HCT116 (cell line): ENCODE measurements around the gene CHRNB2. TPM values are rescaled to one million over a fixed set of nuclear protein-coding genes. Genes with fewer than 3 reads are reported as not detected.

ENCODE experiments used
- ATAC-seq: fragments of 200-7000 bp; cut with Tn5 transposase; 2 replicates; pipeline ENCODE4 v1.9.1; 2020; ENCODE audit warnings: mild to moderate bottlenecking, moderate library complexity
- BruUV-seq: library from RNA; stranded (reverse); fragments of 400-500 nt; replicated peaks from 2 replicates; lab custom pipeline; 2021; lab: Mats Ljungman, UMichigan
- CTCF ChIA-PET: fragments of 300-600 bp; sonication (Branson Sonifier 250); formaldehyde crosslinking; loops from one replicate; lab custom pipeline; 2021; ENCODE audit warnings: antibody characterized with exemption; lab: Charles Lee
- POLR2A ChIA-PET: fragments of 300-600, 350-600 bp; sonication (Branson Sonifier 250); formaldehyde crosslinking; loops from one replicate; lab custom pipeline; 2021; ENCODE audit warnings: antibody characterized with exemption; lab: Charles Lee
- RAD21 ChIA-PET, 2 experiments: fragments of 300-600 bp; sonication (Branson Sonifier 250); formaldehyde crosslinking; loops; one replicate each; lab custom pipeline; 2023; ENCODE audit warnings: low total read pairs in 2 of 2; ENCODE audit not compliant: uncharacterized antibody in 2 of 2, unreplicated experiment in 2 of 2, low non-redundant PET in 1 of 2; lab: Charles Lee
- DNase-seq: peaks from one replicate; pipeline ENCODE4 v3.0.0-alpha.2; 2010; ENCODE audit warnings: low read depth, low spot score
- H2AFZ ChIP-seq: fragments of 200-600 bp; shearing (Covaris generic), sonication (generic); 2 replicates; pipeline ENCODE4 v1.6.1; 2017; ENCODE audit warnings: low read depth, mixed run types, mixed read lengths, antibody characterized with exemption, low read length; ENCODE audit not compliant: poor library complexity, severe bottlenecking
- H3K27ac ChIP-seq: 2 replicates; pipeline ENCODE4 v1.5.1; 2012; ENCODE audit warnings: low read depth, low read length
- H3K27me3 ChIP-seq: fragments of 200-600 bp; sonication (generic); 2 replicates; pipeline ENCODE4 v1.6.1; 2016; ENCODE audit warnings: mixed run types, low read length, mixed read lengths; ENCODE audit not compliant: insufficient read depth
- H3K36me3 ChIP-seq, 2 experiments: fragments of 200-500 bp in 1 of 2; fragments of 200-600 bp in 1 of 2; sonication (Bioruptor generic) in 1 of 2; sonication (generic) in 1 of 2; 2 replicates each; pipeline versions ENCODE4 v1.5.1 to v1.6.1; 2014 to 2016; ENCODE audit warnings: low read length in 2 of 2, inconsistent platforms in 1 of 2, mixed read lengths in 1 of 2, mixed run types in 1 of 2; ENCODE audit not compliant: insufficient read depth in 2 of 2, control insufficient read depth in 1 of 2
- H3K4me1 ChIP-seq, 2 experiments: fragments of 200-600 bp in 1 of 2; sonication (generic) in 1 of 2; 2 replicates each; pipeline versions ENCODE4 v1.5.1 to v1.6.1; 2012 to 2017; ENCODE audit warnings: low read length in 2 of 2, inconsistent platforms in 1 of 2, mild to moderate bottlenecking in 1 of 2, mixed read lengths in 1 of 2, mixed run types in 1 of 2, moderate library complexity in 1 of 2; ENCODE audit not compliant: insufficient read depth in 2 of 2, control insufficient read depth in 1 of 2
- H3K4me2 ChIP-seq: fragments of 200-600 bp; sonication (generic); 2 replicates; pipeline ENCODE4 v1.6.1; 2017; ENCODE audit warnings: mixed run types, low read length, mixed read lengths
- H3K4me3 ChIP-seq, 2 experiments: fragments of 200-600 bp in 1 of 2; sonication (generic) in 1 of 2; replicated peaks in 1 of 2; 2 replicates each; pipeline ENCODE4 v1.5.1; 2011 to 2016; ENCODE audit warnings: low read length in 2 of 2, control low read depth in 1 of 2, low read depth in 1 of 2, mild to moderate bottlenecking in 1 of 2, mixed read lengths in 1 of 2, mixed run types in 1 of 2
- H3K79me2 ChIP-seq: fragments of 200-600 bp; sonication (generic); 2 replicates; pipeline ENCODE4 v1.6.1; 2017; ENCODE audit warnings: mild to moderate bottlenecking, mixed run types, low read length, moderate library complexity, mixed read lengths; ENCODE audit not compliant: insufficient read depth
- H3K9ac ChIP-seq: fragments of 200-600 bp; sonication (generic); 2 replicates; pipeline ENCODE4 v1.6.1; 2016; ENCODE audit warnings: low read length, mixed read lengths
- H3K9me2 ChIP-seq: fragments of 200-600 bp; sonication (generic), shearing (Covaris generic); 2 replicates; pipeline ENCODE4 v1.6.1; 2017; ENCODE audit warnings: mixed run types, mild to moderate bottlenecking, moderate library complexity; ENCODE audit not compliant: insufficient read depth
- H3K9me3 ChIP-seq, 2 experiments: fragments of 200-500 bp in 1 of 2; fragments of 200-600 bp in 1 of 2; sonication (Bioruptor generic) in 1 of 2; sonication (generic) in 1 of 2; 2 replicates each; pipeline ENCODE4 v1.6.1; 2014 to 2017; ENCODE audit warnings: low read length in 2 of 2, mixed read lengths in 2 of 2, inconsistent platforms in 1 of 2, low read depth in 1 of 2, mild to moderate bottlenecking in 1 of 2, mixed run types in 1 of 2, moderate library complexity in 1 of 2; ENCODE audit not compliant: control insufficient read depth in 1 of 2, insufficient read depth in 1 of 2
- H4K20me1 ChIP-seq: fragments of 200-600 bp; sonication (generic), shearing (Covaris generic); 2 replicates; pipeline ENCODE4 v1.6.1; 2017; ENCODE audit warnings: mixed run types, mild to moderate bottlenecking, moderate library complexity; ENCODE audit not compliant: insufficient read depth
- CBX3 ChIP-seq: IDR thresholded peaks from 2 replicates; pipeline ENCODE4 v1.6.1; 2012; ENCODE audit warnings: low read depth
- EGR1 ChIP-seq: IDR thresholded peaks from 2 replicates; pipeline ENCODE4 v1.6.1; 2012; ENCODE audit warnings: low read depth
- ELF1 ChIP-seq: IDR thresholded peaks from 2 replicates; pipeline ENCODE4 v1.6.1; 2012; ENCODE audit warnings: low read depth, borderline replicate concordance
- EZH2phosphoT487 ChIP-seq: fragments of 200-600 bp; IDR thresholded peaks from 2 replicates; pipeline ENCODE4 v1.6.1; 2018; ENCODE audit warnings: antibody characterized with exemption, borderline replicate concordance
- FOSL1 ChIP-seq: IDR thresholded peaks from 2 replicates; pipeline ENCODE4 v1.6.1; 2012; ENCODE audit warnings: low read depth
- JUND ChIP-seq: IDR thresholded peaks from 2 replicates; pipeline ENCODE4 v1.6.1; 2012
- POLR2A ChIP-seq: IDR thresholded peaks from 2 replicates; pipeline ENCODE4 v1.7.0; 2011; ENCODE audit warnings: borderline replicate concordance; ENCODE audit not compliant: insufficient read depth, insufficient read length; ENCODE audit errors: extremely low read depth
- RAD21 ChIP-seq: IDR thresholded peaks from 2 replicates; pipeline ENCODE4 v1.6.1; 2012; ENCODE audit warnings: low read depth, mild to moderate bottlenecking
- SIN3A ChIP-seq: IDR thresholded peaks from 2 replicates; pipeline ENCODE4 v1.6.1; 2012; ENCODE audit warnings: low read depth
- SP1 ChIP-seq: IDR thresholded peaks from 2 replicates; pipeline ENCODE4 v1.6.1; 2012; ENCODE audit warnings: low read depth
- SRF ChIP-seq: IDR thresholded peaks from 2 replicates; pipeline ENCODE4 v1.6.1; 2012; ENCODE audit warnings: low read depth
- YY1 ChIP-seq: IDR thresholded peaks from 2 replicates; pipeline ENCODE4 v1.6.1; 2011; ENCODE audit warnings: low read length, low read depth, moderate library complexity, mild to moderate bottlenecking; ENCODE audit not compliant: insufficient replicate concordance; ENCODE audit errors: extremely low read depth
- ZFX ChIP-seq: fragments of 450-650 bp; IDR thresholded peaks from 2 replicates; pipeline ENCODE4 v1.6.1; 2017
- ZNF274 ChIP-seq: fragments of 200-500 bp; sonication (Bioruptor generic); IDR thresholded peaks from 2 replicates; pipeline ENCODE4 v1.6.1; 2014; ENCODE audit warnings: mild to moderate bottlenecking, low read depth, low read length, inconsistent platforms
- intact Hi-C: fragments of 100-400 bp; cut with micrococcal nuclease; formaldehyde crosslinking; loops from 2 replicates; pipeline ENCODE4 v1.10.0; 2022
- total RNA-seq: library from RNA; stranded (reverse); gene quantifications from one replicate; pipeline ENCODE4 v1.2.1, GENCODE V29; 2021; ENCODE audit not compliant: unreplicated experiment
- TF ChIP-seq, protein P1 (sequence below): IDR thresholded peaks from 2 replicates; pipeline ENCODE4 v1.6.1; 2012
- TF ChIP-seq, protein P2 (sequence below): IDR thresholded peaks from 2 replicates; pipeline ENCODE4 v1.6.1; 2011; ENCODE audit warnings: mild to moderate bottlenecking, low read length, moderate library complexity; ENCODE audit not compliant: insufficient replicate concordance; ENCODE audit errors: extremely low read depth
- TF ChIP-seq, protein P3 (sequence below): IDR thresholded peaks from 2 replicates; pipeline ENCODE4 v1.6.1; 2012
- TF ChIP-seq, protein P4 (sequence below): IDR thresholded peaks from 2 replicates; pipeline ENCODE4 v1.6.1; 2012; ENCODE audit warnings: low read depth

CHRNB2 gene
- total RNA-seq, 1 experiment from 2014 or later = not detected

DNA sequence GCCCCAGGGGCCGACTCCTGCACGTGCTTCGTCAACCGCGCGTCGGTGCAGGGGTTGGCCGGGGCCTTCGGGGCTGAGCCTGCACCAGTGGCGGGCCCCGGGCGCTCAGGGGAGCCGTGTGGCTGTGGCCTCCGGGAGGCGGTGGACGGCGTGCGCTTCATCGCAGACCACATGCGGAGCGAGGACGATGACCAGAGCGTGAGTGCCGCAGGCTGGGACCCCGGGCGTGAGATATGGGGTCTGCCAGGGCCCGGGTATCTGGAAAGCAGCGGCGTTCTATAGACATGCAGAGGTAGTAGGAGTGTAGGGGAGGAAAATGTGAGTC is 4.3 kb downstream of the CHRNB2 start (continued):
- TF ChIP-seq, protein P1, sequence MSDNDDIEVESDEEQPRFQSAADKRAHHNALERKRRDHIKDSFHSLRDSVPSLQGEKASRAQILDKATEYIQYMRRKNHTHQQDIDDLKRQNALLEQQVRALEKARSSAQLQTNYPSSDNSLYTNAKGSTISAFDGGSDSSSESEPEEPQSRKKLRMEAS = no peak
- TF ChIP-seq JUND (no peak), ELF1 (no peak), CBX3 (no peak), SRF (no peak), ZFX (no peak), YY1 (no peak), EZH2phosphoT487 (no peak), EGR1 (no peak), ZNF274 (no peak)
- TF ChIP-seq, protein P2, sequence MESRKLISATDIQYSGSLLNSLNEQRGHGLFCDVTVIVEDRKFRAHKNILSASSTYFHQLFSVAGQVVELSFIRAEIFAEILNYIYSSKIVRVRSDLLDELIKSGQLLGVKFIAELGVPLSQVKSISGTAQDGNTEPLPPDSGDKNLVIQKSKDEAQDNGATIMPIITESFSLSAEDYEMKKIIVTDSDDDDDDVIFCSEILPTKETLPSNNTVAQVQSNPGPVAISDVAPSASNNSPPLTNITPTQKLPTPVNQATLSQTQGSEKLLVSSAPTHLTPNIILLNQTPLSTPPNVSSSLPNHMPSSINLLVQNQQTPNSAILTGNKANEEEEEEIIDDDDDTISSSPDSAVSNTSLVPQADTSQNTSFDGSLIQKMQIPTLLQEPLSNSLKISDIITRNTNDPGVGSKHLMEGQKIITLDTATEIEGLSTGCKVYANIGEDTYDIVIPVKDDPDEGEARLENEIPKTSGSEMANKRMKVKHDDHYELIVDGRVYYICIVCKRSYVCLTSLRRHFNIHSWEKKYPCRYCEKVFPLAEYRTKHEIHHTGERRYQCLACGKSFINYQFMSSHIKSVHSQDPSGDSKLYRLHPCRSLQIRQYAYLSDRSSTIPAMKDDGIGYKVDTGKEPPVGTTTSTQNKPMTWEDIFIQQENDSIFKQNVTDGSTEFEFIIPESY = no peak
- TF ChIP-seq, all 23 proteins: peak for 0

DNA sequence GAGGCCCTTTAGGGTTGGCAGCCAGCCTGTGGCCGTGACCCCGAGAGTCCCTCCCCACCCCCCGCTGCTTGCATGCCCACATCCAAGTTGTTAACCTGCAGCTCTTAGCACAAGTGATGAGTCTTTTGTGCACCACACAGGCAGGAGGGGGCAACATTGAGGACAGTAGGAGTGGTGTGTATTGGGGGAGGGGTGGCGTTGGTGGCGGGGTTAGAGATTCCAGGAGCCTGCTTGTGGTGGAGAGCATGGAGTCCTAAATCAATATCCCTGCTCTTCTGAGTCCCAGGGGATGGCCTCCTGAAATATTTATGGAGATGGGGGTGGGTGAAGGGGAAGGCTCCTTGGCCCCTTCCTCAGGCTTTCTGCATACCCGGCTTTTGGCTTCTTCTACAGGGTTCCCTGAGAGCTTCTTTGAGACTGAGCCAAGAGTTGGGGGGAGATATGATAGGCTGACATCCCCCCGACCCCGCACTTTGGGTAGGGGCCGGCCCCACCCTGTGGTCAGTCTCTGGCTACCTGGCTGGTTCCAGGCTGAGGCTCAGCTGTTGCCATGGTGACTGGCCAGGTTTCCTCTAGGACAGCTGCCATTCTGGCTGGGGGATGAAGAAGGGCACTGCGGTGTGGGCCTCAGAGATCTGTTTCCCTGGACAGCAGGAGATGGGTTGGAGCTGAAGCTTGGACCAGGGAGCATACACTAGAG is 5.0 kb downstream of the CHRNB2 start:
- intact Hi-C loops = no loop called here
- Histone ChIP-seq H4K20me1 (no peaks in the 10 kb centered on the region), H3K9me3 (no peaks in the 10 kb centered on the region), H2AFZ (no peak overlapping the region), H3K4me3 (no peak overlapping the region), H3K36me3 (no peaks in the 10 kb centered on the region), H3K9me2 (no peaks in the 10 kb centered on the region), H3K27me3 (peaks cover 8% of the 10 kb centered on the region; the same call in 1 of the 2 replicates), H3K79me2 (no peaks in the 10 kb centered on the region), H3K4me2 (no peak overlapping the region), H3K4me1 (peaks cover 0 to 4% of the 10 kb centered on the region in 2 experiments; a peak in 2 of 4 replicates), H3K27ac (no peak overlapping the region), H3K9ac (no peak overlapping the region)
- ATAC-seq (no peak), DNase-seq (no peak)
- no TSS peak for BruUV-seq
- CTCF ChIA-PET = no interaction called here
- RAD21 ChIA-PET = no interaction called here
- POLR2A ChIA-PET = no interaction called here
- no peak for TF ChIP-seq RAD21
- no peak for TF ChIP-seq SIN3A
- no peak for TF ChIP-seq SRF
- TF ChIP-seq EZH2phosphoT487 = no peak
- no peak for TF ChIP-seq FOSL1
- no peak for TF ChIP-seq YY1
- no peak for TF ChIP-seq POLR2A
- TF ChIP-seq, protein P3, sequence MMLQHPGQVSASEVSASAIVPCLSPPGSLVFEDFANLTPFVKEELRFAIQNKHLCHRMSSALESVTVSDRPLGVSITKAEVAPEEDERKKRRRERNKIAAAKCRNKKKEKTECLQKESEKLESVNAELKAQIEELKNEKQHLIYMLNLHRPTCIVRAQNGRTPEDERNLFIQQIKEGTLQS = no peak
- TF ChIP-seq SP1 = no peak
- TF ChIP-seq EGR1 = no peak
- TF ChIP-seq, protein P2 = no peak
- TF ChIP-seq, protein P4, sequence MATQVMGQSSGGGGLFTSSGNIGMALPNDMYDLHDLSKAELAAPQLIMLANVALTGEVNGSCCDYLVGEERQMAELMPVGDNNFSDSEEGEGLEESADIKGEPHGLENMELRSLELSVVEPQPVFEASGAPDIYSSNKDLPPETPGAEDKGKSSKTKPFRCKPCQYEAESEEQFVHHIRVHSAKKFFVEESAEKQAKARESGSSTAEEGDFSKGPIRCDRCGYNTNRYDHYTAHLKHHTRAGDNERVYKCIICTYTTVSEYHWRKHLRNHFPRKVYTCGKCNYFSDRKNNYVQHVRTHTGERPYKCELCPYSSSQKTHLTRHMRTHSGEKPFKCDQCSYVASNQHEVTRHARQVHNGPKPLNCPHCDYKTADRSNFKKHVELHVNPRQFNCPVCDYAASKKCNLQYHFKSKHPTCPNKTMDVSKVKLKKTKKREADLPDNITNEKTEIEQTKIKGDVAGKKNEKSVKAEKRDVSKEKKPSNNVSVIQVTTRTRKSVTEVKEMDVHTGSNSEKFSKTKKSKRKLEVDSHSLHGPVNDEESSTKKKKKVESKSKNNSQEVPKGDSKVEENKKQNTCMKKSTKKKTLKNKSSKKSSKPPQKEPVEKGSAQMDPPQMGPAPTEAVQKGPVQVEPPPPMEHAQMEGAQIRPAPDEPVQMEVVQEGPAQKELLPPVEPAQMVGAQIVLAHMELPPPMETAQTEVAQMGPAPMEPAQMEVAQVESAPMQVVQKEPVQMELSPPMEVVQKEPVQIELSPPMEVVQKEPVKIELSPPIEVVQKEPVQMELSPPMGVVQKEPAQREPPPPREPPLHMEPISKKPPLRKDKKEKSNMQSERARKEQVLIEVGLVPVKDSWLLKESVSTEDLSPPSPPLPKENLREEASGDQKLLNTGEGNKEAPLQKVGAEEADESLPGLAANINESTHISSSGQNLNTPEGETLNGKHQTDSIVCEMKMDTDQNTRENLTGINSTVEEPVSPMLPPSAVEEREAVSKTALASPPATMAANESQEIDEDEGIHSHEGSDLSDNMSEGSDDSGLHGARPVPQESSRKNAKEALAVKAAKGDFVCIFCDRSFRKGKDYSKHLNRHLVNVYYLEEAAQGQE = no peak
